ENCODE data around the gene CDC25B. TPM values are rescaled to one million over a fixed set of nuclear protein-coding genes. Genes with fewer than 3 reads are reported as not detected.

The CDC25B gene
- total and polyA plus RNA-seq, 2 of the 13 experiments (the other 11 are each of a cell fraction or from before 2014, with no cell fraction given), result 14.5 to 19.4 TPM

GRCh38 chr20:3811467-3812258 lies 15.6 kb downstream of the CDC25B start (continued):
- TF ChIP-seq PRPF4 (IDR thresholded peaks at IDR 0.05; ENCODE audit: low read depth, low read length, poor library complexity, severe bottlenecking) (no peak), CSRNP1 (CRISPR knock-in tag; IDR thresholded peaks at IDR 0.05) (peak; percentile 100), ATF4 (CRISPR knock-in tag; IDR thresholded peaks at IDR 0.05) (peak in 1 of 2 experiments; percentile 88; a peak in 2 of 4 replicates), ZNF776 (CRISPR knock-in tag; IDR thresholded peaks at IDR 0.05) (no peak; the same call in 1 of the 2 replicates), ZNF501 (CRISPR knock-in tag; IDR thresholded peaks at IDR 0.05) (peak; percentile 99), PRDM10 (CRISPR knock-in tag; IDR thresholded peaks at IDR 0.05; ENCODE audit: low read depth) (peak; percentile 63; the same call in 1 of the 2 replicates), FOXP1 (IDR thresholded peaks at IDR 0.05) (no peak), FOXP1 (CRISPR knock-in tag; IDR thresholded peaks at IDR 0.05) (0 out of 2 replicates have a peak, but pooled peaks have one; percentile 39), ZEB1 (IDR thresholded peaks at IDR 0.05; ENCODE audit: insufficient replicate concordance, low read depth) (no peak), ZNF547 (CRISPR knock-in tag; IDR thresholded peaks at IDR 0.05) (peak; percentile 99), ZNF12 (CRISPR knock-in tag; IDR thresholded peaks at IDR 0.05) (0 out of 2 replicates have a peak, but pooled peaks have one; percentile 52), ZNF597 (CRISPR knock-in tag; IDR thresholded peaks at IDR 0.05) (no peak), ZNF691 (CRISPR knock-in tag; IDR thresholded peaks at IDR 0.05; ENCODE audit: borderline replicate concordance, low read depth) (peak; percentile 99), SNAPC4 (CRISPR knock-in tag; IDR thresholded peaks at IDR 0.05) (peak; percentile 61; the same call in 1 of the 2 replicates)

Data from HepG2 (cell line).